ENCODE data around the gene PLA2G4A. TPM values are rescaled to one million over a fixed set of nuclear protein-coding genes. Genes with fewer than 3 reads are reported as not detected.

The PLA2G4A gene
- polyA plus RNA-seq, 1 of the 3 experiments (the other 2 are of a cell fraction): 0.26 TPM

DNA sequence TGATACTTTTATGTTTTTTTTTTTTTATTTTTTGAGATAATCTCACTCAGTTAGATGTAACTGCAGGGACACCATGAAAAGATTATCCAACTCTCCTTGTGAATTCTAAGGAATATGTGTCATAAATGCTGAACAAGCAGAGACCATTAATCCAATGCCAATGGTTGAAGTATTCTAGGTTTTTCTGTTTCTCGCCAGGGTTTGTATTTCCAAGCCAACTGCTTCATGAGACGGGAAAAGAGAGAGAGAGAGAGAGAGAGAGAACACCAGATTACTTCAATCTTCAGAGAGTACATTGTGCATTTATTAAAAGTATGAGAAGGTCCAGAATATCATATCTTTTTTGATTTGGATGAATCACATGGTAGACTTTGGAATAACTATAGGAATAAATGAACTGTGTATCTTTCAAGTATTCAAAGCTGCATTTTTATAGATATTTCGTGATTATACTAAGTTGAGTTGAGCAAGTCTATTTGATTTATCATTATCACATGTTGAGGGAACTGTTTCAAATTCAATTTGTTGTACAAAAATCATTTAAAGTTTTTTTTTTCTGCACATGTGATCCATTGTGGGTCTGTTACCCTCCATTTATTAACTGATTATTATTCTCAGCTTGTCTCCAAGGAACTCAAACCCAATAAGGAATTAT is 108.4 kb downstream of the PLA2G4A start:
- Histone ChIP-seq H3K4me3 (ENCODE audit: low read depth in 2 of 2, low read length in 1 of 2) (no peak overlapping the region), H3F3A (replicated peaks; ENCODE audit: insufficient read depth) (no peaks in the 10 kb centered on the region), H3K27ac (ENCODE audit: low read depth in 2 of 2, low read length in 1 of 2) (no peak overlapping the region), H3K4me1 (ENCODE audit: control insufficient read depth in 1 of 2, insufficient read depth in 2 of 2, low read depth in 1 of 2, low read length in 1 of 2) (no peaks in the 10 kb centered on the region; a peak in 1 of 4 replicates), H3K9me3 (no peaks in the 10 kb centered on the region), H3K9ac (no peak overlapping the region), H3K9me2 (no peaks in the 10 kb centered on the region), H3K36me3 (replicated peaks in 1 of 2; ENCODE audit: control insufficient read depth in 1 of 2, insufficient read depth in 2 of 2, low read length in 1 of 2) (no peaks in the 10 kb centered on the region), H2AFZ (ENCODE audit: low read depth) (no peak overlapping the region), H3K79me2 (ENCODE audit: insufficient read depth) (no peaks in the 10 kb centered on the region), H4K20me1 (ENCODE audit: insufficient read depth) (no peaks in the 10 kb centered on the region), H3K27me3 (ENCODE audit: insufficient read depth) (no peaks in the 10 kb centered on the region), H3K4me2 (no peak overlapping the region)
- ChIA-PET CTCF (interaction anchor here (1.2 kb wide), 1 partner anchor 20 kb away, joined by 4 read pairs; no protein-coding TSS in a partner anchor), POLR2A (no interaction called here)
- TF ChIP-seq NFIC (IDR thresholded peaks at IDR 0.05; ENCODE audit: borderline replicate concordance) (no peak), POLR2AphosphoS5 (IDR thresholded peaks at IDR 0.05; ENCODE audit: low read depth, low read length) (no peak), MXI1 (IDR thresholded peaks at IDR 0.05; ENCODE audit: low read depth, low read length) (no peak), SIN3A (IDR thresholded peaks at IDR 0.05; ENCODE audit: borderline replicate concordance, low read depth, low read length) (no peak), FOSL2 (IDR thresholded peaks at IDR 0.05; ENCODE audit: borderline replicate concordance, low read depth) (no peak)
- TF ChIP-seq, protein P1, sequence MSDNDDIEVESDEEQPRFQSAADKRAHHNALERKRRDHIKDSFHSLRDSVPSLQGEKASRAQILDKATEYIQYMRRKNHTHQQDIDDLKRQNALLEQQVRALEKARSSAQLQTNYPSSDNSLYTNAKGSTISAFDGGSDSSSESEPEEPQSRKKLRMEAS (IDR thresholded peaks at IDR 0.05; ENCODE audit: low read depth): no peak
- DNase-seq: no peak
- 40% methylated on average over 3 of the region's 3 CpGs for WGBS (ENCODE audit: low lambda C conversion rate)

GRCh38 chr1:186943891-186944686 is 115.3 kb downstream of the PLA2G4A start:
- Histone ChIP-seq H3K27ac (ENCODE audit: low read depth in 2 of 2, low read length in 1 of 2) (no peak overlapping the region), H3K9me2 (no peaks in the 10 kb centered on the region), H3F3A (replicated peaks; ENCODE audit: insufficient read depth) (no peaks in the 10 kb centered on the region), H3K4me2 (no peak overlapping the region), H3K36me3 (replicated peaks in 1 of 2; ENCODE audit: control insufficient read depth in 1 of 2, insufficient read depth in 2 of 2, low read length in 1 of 2) (no peaks in the 10 kb centered on the region), H3K27me3 (ENCODE audit: insufficient read depth) (no peaks in the 10 kb centered on the region), H3K79me2 (ENCODE audit: insufficient read depth) (no peaks in the 10 kb centered on the region), H3K9ac (no peak overlapping the region), H3K4me3 (ENCODE audit: low read depth in 2 of 2, low read length in 1 of 2) (no peak overlapping the region), H3K4me1 (ENCODE audit: control insufficient read depth in 1 of 2, insufficient read depth in 2 of 2, low read depth in 1 of 2, low read length in 1 of 2) (no peaks in the 10 kb centered on the region; a peak in 1 of 4 replicates), H4K20me1 (ENCODE audit: insufficient read depth) (no peaks in the 10 kb centered on the region), H3K9me3 (no peaks in the 10 kb centered on the region), H2AFZ (ENCODE audit: low read depth) (no peak overlapping the region)
- 65% methylated on average over 8 of the region's 8 CpGs for whole genome bisulfite sequencing (ENCODE audit: low lambda C conversion rate)
- DNase-seq: no peak
- ChIA-PET CTCF (no interaction called here), POLR2A (no interaction called here)
- TF ChIP-seq ZBTB33 (IDR thresholded peaks at IDR 0.05; ENCODE audit: borderline replicate concordance, low read depth): no peak
- no peak for TF ChIP-seq MEF2A (IDR thresholded peaks at IDR 0.05; ENCODE audit: borderline replicate concordance, low read depth)
- TF ChIP-seq, protein P2, sequence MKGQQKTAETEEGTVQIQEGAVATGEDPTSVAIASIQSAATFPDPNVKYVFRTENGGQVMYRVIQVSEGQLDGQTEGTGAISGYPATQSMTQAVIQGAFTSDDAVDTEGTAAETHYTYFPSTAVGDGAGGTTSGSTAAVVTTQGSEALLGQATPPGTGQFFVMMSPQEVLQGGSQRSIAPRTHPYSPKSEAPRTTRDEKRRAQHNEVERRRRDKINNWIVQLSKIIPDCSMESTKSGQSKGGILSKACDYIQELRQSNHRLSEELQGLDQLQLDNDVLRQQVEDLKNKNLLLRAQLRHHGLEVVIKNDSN (IDR thresholded peaks at IDR 0.05; ENCODE audit: borderline replicate concordance, low read depth): no peak
- no peak for TF ChIP-seq JUND (IDR thresholded peaks at IDR 0.05)
- TF ChIP-seq RXRA (IDR thresholded peaks at IDR 0.05; ENCODE audit: borderline replicate concordance, low read depth): no peak
- TF ChIP-seq, protein P1 (IDR thresholded peaks at IDR 0.05; ENCODE audit: low read depth): no peak
- TF ChIP-seq TEAD4 (IDR thresholded peaks at IDR 0.05; ENCODE audit: borderline replicate concordance, insufficient read depth): no peak
- no peak for TF ChIP-seq SMC3 (IDR thresholded peaks at IDR 0.05; ENCODE audit: low read depth, low read length)
- no peak for TF ChIP-seq FOXJ3 (CRISPR knock-in tag; IDR thresholded peaks at IDR 0.05)
- no peak for TF ChIP-seq NFIC (IDR thresholded peaks at IDR 0.05; ENCODE audit: borderline replicate concordance)
- TF ChIP-seq ELF1 (IDR thresholded peaks at IDR 0.05): no peak
- no peak for TF ChIP-seq NRF1 (IDR thresholded peaks at IDR 0.05; ENCODE audit: low read depth, low read length)
- TF ChIP-seq TAF1 (IDR thresholded peaks at IDR 0.05; ENCODE audit: borderline replicate concordance, low read depth, low read length): no peak
- no peak for TF ChIP-seq MXI1 (IDR thresholded peaks at IDR 0.05; ENCODE audit: low read depth, low read length)
- TF ChIP-seq RCOR1 (IDR thresholded peaks at IDR 0.05; ENCODE audit: low read length): no peak
- no peak for TF ChIP-seq GABPA (IDR thresholded peaks at IDR 0.05; ENCODE audit: low read depth)
- TF ChIP-seq SIN3A (IDR thresholded peaks at IDR 0.05; ENCODE audit: borderline replicate concordance, low read depth, low read length): no peak
- no peak for TF ChIP-seq CHD2 (IDR thresholded peaks at IDR 0.05; ENCODE audit: low read length, partially characterized antibody)
- no peak for TF ChIP-seq RFX5 (IDR thresholded peaks at IDR 0.05; ENCODE audit: low read length)
